ENCODE data around the gene VSTM2B.

GRCh38 chr19:29539131-29539530 is 13.3 kb downstream of the VSTM2B start:
- TF ChIP-seq POLR2A (IDR thresholded peaks at IDR 0.05) (no peak), CTCF (IDR thresholded peaks at IDR 0.05 in 8 of 11, conservative IDR thresholded peaks at IDR 0.05 in 3 of 11) (no peak), POLR2AphosphoS5 (IDR thresholded peaks at IDR 0.05) (no peak)

Measured in spleen (tissue), 7 donors.